Keratinocyte (primary cell): ENCODE measurements around the gene CDC42SE2.

Experiments used
- CTCF ChIP-seq, 3 experiments: IDR thresholded peaks in 1 of 3; conservative IDR thresholded peaks in 1 of 3; optimal IDR thresholded peaks in 1 of 3; 2 replicates in 2 of 3; 3 replicates in 1 of 3; pipeline versions ENCODE3 to v1.5.1; 2011; ENCODE audit warnings: low read length in 3 of 3, mild to moderate bottlenecking in 3 of 3, moderate library complexity in 2 of 3, control low read depth in 1 of 3, inconsistent platforms in 1 of 3; ENCODE audit not compliant: insufficient read depth in 2 of 3; ENCODE audit errors: extremely low read depth in 1 of 3
- EZH2 ChIP-seq: IDR thresholded peaks from one replicate; pipeline ENCODE4 v1.6.1; 2012; ENCODE audit warnings: inconsistent platforms, mild to moderate bottlenecking, low read length, moderate library complexity

- TF ChIP-seq CTCF (optimal IDR thresholded peaks at IDR 0.05 in 1 of 3, IDR thresholded peaks at IDR 0.05 in 1 of 3, conservative IDR thresholded peaks at IDR 0.05 in 1 of 3; ENCODE audit: extremely low read depth in 1 of 3, insufficient read depth in 2 of 3, low read length in 3 of 3) (no peak), EZH2 (no peak)
These were observed 10.6 kb downstream of the CDC42SE2 start for GRCh38 chr5:131274326-131275063.
